Myocyte (in vitro differentiated cells): ENCODE data around the gene RPS25. TPM values are rescaled to one million over a fixed set of nuclear protein-coding genes. Genes with fewer than 3 reads are reported as not detected.
"Not testable (repeated sequence)": the region's sequence is repeated elsewhere in the genome, so short reads cannot be mapped to it uniquely, and the experiment has no call there.

Source experiments
- DNase-seq: peaks from one replicate; pipeline ENCODE4 v3.0.0-alpha.2; 2012; ENCODE audit warnings: low read depth
- total RNA-seq: library from RNA; depleted of rRNA; stranded (reverse); fragments of >200 nt; gene quantifications from 2 replicates; pipeline ENCODE4 v1.2.3, GENCODE V29; 2014

RPS25 gene
- total RNA-seq, 1 donor from 2014 or later, result 1,378 TPM

GRCh38 chr11:119016216-119017009 is 1.7 kb downstream of the RPS25 start:
- DNase-seq, result no peak

GRCh38 chr11:119015054-119015611 is 3.0 kb downstream of the RPS25 start:
- no peak for DNase-seq

- no peak for DNase-seq
Observed at GRCh38 chr11:119014209-119014924, 3.8 kb downstream of the RPS25 start.

GRCh38 chr11:119012629-119013170 is 5.4 kb downstream of the RPS25 start:
- DNase-seq, result no peak

GRCh38 chr11:119011476-119012053 is 6.6 kb downstream of the RPS25 start:
- no peak for DNase-seq

GRCh38 chr11:119006656-119007055 is 11.5 kb downstream of the RPS25 start:
- no peak for DNase-seq

GRCh38 chr11:119000906-119001305 is 17.2 kb downstream of the RPS25 start:
- DNase-seq, result no peak

- no peak for DNase-seq
Observed at GRCh38 chr11:118998822-118999221, 19.3 kb downstream of the RPS25 start.

GRCh38 chr11:118998388-118998717 is 19.8 kb downstream of the RPS25 start:
- no peak for DNase-seq

- DNase-seq, result peak; percentile 93
Observed at GRCh38 chr11:118997627-118998387, 20.3 kb downstream of the RPS25 start, which contains the start of gene CENATAC. CENATAC (plus strand) TSS chr11:118998138; CDS start chr11:118998198, 60 bp downstream.

- no peak for DNase-seq
Observed at GRCh38 chr11:118996926-118997626, 21.1 kb downstream of the RPS25 start.

- not testable (repeated sequence) for DNase-seq
Observed at GRCh38 chr11:118991486-118992038, 26.6 kb downstream of the RPS25 start.

- no peak for DNase-seq
Observed at GRCh38 chr11:118988280-118988679, 29.9 kb downstream of the RPS25 start.

- DNase-seq, result no peak
Observed at GRCh38 chr11:118984825-118985224, 33.3 kb downstream of the RPS25 start.

- not testable (repeated sequence) for DNase-seq
Observed at GRCh38 chr11:118984337-118984736, 33.8 kb downstream of the RPS25 start.

- no peak for DNase-seq
Observed at GRCh38 chr11:118980191-118980881, 37.8 kb downstream of the RPS25 start.

- DNase-seq, result no peak
Observed at GRCh38 chr11:118979434-118979833, 38.7 kb downstream of the RPS25 start.

- DNase-seq, result peak; percentile 44
Observed at GRCh38 chr11:118975771-118976709, 42.1 kb downstream of the RPS25 start.
